T-helper 2 cell treated with Interferon-gamma antibody and Interleukin-4, amounts not matched to agents 5 μg/mL and 100 μg/mL, for 36 hours (primary cell): ENCODE data around the gene ITGA7.

ENCODE experiments used
- DNase-seq: peaks from one replicate; pipeline ENCODE4 v3.0.0; 2021; ENCODE audit warnings: low spot score
- H3K27ac Mint-ChIP-seq: one replicate; pipeline ENCODE4 v1.8.0; 2021; ENCODE audit warnings: mild to moderate bottlenecking, mixed read lengths
- H3K27me3 Mint-ChIP-seq: one replicate; pipeline ENCODE4 v1.8.0; 2021; ENCODE audit warnings: low read depth, mixed read lengths
- H3K36me3 Mint-ChIP-seq: one replicate; pipeline ENCODE4 v1.8.0; 2021; ENCODE audit warnings: low read depth, mixed read lengths
- H3K4me1 Mint-ChIP-seq: one replicate; pipeline ENCODE4 v1.8.0; 2021; ENCODE audit warnings: low read depth, mixed read lengths
- H3K4me3 Mint-ChIP-seq: one replicate; pipeline ENCODE4 v1.8.0; 2022; ENCODE audit warnings: mild to moderate bottlenecking, moderate library complexity, mixed read lengths
- H3K9me3 Mint-ChIP-seq: one replicate; pipeline ENCODE4 v1.8.0; 2021; ENCODE audit warnings: mixed read lengths

ITGA7 gene, protein sequence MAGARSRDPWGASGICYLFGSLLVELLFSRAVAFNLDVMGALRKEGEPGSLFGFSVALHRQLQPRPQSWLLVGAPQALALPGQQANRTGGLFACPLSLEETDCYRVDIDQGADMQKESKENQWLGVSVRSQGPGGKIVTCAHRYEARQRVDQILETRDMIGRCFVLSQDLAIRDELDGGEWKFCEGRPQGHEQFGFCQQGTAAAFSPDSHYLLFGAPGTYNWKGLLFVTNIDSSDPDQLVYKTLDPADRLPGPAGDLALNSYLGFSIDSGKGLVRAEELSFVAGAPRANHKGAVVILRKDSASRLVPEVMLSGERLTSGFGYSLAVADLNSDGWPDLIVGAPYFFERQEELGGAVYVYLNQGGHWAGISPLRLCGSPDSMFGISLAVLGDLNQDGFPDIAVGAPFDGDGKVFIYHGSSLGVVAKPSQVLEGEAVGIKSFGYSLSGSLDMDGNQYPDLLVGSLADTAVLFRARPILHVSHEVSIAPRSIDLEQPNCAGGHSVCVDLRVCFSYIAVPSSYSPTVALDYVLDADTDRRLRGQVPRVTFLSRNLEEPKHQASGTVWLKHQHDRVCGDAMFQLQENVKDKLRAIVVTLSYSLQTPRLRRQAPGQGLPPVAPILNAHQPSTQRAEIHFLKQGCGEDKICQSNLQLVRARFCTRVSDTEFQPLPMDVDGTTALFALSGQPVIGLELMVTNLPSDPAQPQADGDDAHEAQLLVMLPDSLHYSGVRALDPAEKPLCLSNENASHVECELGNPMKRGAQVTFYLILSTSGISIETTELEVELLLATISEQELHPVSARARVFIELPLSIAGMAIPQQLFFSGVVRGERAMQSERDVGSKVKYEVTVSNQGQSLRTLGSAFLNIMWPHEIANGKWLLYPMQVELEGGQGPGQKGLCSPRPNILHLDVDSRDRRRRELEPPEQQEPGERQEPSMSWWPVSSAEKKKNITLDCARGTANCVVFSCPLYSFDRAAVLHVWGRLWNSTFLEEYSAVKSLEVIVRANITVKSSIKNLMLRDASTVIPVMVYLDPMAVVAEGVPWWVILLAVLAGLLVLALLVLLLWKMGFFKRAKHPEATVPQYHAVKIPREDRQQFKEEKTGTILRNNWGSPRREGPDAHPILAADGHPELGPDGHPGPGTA

DNA sequence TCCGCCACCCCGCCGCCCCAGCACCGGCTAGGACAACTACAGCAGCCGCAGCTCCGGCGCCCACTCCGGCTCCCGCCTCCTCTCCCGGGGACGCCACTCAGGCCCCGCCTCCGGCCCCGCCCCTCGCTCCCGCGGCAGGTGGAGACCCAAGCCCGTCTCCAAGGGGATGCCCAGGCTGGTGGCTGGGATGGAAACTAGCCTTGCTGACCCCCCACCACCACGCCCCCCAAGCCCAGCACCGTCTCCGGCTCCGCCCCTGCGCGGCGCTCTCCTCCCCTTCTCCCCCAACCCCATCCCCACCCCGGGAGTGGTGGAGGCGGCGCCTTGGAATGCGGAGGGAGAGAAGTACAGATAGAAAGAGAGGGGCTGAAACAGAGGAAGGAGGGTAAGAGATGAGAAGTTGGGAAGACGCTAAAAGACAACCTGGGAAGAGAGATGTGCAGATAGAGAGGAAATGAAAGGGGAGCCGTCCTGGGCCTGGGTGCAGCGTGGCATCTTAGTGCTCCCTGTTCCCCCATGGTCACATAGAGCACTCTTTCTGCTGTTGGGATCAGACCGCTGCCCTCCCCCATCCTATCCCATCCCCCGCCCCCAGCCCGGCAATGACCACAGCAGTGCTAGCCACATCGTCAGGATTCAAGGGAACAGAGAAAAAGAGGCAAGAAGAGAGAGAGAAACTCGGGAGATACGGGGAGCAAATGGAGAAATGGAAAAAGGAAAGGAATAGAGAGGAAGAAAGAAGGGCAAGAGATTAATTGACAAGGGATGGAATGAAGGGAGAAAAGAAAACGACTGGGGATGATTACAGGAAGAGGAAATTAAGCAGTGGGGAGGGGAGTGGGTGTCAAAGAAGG is at the start of gene ITGA7:
Gene ITGA7, minus strand, starts transcription at position 64 of the 854 bp plus-strand sequence. CDS start 222 bp downstream, outside the sequence.
- peak; percentile 63 for DNase-seq
- Mint-ChIP-seq H3K4me1 (peaks cover 13% of the 10 kb centered on the region), H3K27ac (no peak within 1 kb of the TSS), H3K27me3 (peaks cover 67% of the 10 kb centered on the region), H3K36me3 (no peaks in the 10 kb centered on the region), H3K4me3 (peak within 1 kb of the TSS; percentile 76), H3K9me3 (no peaks in the 10 kb centered on the region)

DNA sequence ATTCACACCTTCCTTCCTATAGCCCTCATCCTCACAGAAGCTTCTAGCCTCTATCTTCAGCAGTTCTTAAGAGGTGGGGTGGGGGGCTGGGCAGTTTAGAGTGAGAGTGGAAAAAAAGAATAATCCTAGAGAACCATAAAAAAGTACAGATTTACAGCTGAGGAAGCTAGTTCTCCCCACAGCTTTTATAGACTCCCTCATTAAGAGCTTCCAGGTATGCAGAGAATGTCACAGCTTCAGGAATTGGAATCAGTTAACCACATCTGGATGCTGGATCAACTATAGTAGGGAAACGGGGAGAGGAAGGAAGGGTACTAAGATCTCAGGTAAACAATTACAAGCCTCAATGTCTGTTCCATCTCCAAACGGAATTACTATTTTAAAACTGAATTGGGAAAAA is 47.5 kb upstream of the ITGA7 start:
- DNase-seq = no peak
- Mint-ChIP-seq H3K27me3 (no peaks in the 10 kb centered on the region), H3K27ac (no peak overlapping the region), H3K9me3 (no peaks in the 10 kb centered on the region), H3K36me3 (peaks cover 53% of the 10 kb centered on the region), H3K4me3 (no peak overlapping the region), H3K4me1 (no peaks in the 10 kb centered on the region)

DNA sequence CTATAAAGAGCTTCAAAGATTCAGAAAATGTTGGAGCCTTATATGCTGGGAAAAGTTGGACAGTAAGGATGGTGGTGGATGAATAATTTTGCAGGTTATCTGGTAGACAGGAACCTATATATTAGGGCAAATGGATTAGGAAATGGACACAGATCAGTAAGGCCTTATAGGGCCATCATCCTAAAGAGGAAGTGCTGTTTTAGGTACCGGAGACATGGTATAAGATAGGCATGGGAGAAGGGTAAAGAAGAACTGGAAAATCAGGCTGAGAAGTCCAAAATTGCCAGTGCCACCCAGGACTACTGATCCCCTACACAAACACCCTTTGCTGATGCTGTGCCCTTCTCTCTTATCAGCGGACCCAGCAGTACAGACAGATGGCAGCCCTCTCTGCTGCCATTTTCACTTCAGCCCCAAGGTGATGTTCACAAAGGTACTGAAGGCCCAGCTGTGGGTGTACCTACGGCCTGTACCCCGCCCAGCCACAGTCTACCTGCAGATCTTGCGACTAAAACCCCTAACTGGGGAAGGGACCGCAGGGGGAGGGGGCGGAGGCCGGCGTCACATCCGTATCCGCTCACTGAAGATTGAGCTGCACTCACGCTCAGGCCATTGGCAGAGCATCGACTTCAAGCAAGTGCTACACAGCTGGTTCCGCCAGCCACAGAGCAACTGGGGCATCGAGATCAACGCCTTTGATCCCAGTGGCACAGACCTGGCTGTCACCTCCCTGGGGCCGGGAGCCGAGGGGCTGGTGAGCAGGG is 40.7 kb upstream of the ITGA7 start:
- H3K4me3 Mint-ChIP-seq = no peak overlapping the region
- H3K4me1 Mint-ChIP-seq = peaks cover 24% of the 10 kb centered on the region
- H3K36me3 Mint-ChIP-seq = peaks cover 23% of the 10 kb centered on the region
- DNase-seq = no peak
- H3K9me3 Mint-ChIP-seq = no peaks in the 10 kb centered on the region
- peak overlapping the region; percentile 23 for H3K27ac Mint-ChIP-seq
- no peaks in the 10 kb centered on the region for H3K27me3 Mint-ChIP-seq

DNA sequence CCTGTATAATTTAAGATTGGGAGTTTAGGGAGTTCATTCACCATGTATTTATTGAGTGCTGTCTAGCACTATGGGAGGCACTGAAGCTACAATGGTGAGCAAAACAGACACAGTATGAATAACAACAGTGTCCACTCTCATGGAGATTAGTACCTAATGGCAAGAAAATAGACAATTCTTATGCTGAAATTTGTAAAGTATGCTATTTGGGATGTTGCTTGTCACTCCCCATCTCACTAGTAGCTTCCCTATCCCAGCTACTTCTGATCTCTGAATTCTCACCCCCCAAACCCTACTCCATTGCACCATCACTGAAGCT is 39.2 kb upstream of the ITGA7 start:
- no peak overlapping the region for H3K27ac Mint-ChIP-seq

DNA sequence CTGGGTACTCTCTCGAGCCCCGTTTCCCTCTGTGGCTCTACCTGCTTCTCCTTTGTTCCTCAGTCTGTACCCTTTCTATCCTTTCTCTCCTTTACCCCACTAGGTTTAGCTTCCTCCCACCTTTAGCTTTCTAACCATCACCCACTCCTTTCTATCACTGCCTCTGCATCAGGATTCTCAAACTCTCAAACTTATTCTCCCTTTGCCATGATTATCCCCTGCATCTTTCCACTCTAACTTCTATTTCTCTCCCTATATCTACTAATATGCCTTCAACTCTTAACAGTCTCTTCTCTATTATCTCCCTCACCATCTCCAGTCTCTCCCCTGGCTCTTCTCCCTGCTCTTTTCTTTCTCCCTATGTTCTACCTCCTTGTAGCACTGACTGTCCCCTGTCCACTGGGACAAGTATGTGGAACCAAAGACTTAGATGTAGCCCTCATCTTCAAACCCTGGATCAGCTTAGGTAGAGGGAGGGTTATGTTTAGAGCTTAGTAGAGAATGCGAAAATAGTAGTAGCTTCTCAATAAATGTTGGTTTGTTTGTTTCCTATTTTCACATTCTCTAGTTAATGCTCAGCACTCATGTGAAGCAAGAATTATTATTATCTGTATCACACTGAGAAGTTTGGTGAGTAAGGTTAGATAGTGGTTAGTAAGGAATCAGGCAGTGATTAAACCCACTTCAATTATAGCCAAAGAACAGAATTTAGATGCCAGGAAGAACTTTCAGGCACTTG is 38.6 kb upstream of the ITGA7 start:
- peaks cover 15% of the 10 kb centered on the region for H3K36me3 Mint-ChIP-seq
- peaks cover 5% of the 10 kb centered on the region for H3K27me3 Mint-ChIP-seq
- H3K4me1 Mint-ChIP-seq = peaks cover 34% of the 10 kb centered on the region
- H3K4me3 Mint-ChIP-seq = peak overlapping the region; percentile 51
- H3K27ac Mint-ChIP-seq = peak overlapping the region; percentile 28
- no peaks in the 10 kb centered on the region for H3K9me3 Mint-ChIP-seq
- DNase-seq = no peak

More for the DNA sequence above, 39.2 kb upstream of the ITGA7 start:
- no peak overlapping the region for H3K4me3 Mint-ChIP-seq
- no peaks in the 10 kb centered on the region for H3K9me3 Mint-ChIP-seq
- peaks cover 32% of the 10 kb centered on the region for H3K4me1 Mint-ChIP-seq
- H3K27me3 Mint-ChIP-seq = peaks cover 3% of the 10 kb centered on the region
- peaks cover 16% of the 10 kb centered on the region for H3K36me3 Mint-ChIP-seq
- no peak for DNase-seq

DNA sequence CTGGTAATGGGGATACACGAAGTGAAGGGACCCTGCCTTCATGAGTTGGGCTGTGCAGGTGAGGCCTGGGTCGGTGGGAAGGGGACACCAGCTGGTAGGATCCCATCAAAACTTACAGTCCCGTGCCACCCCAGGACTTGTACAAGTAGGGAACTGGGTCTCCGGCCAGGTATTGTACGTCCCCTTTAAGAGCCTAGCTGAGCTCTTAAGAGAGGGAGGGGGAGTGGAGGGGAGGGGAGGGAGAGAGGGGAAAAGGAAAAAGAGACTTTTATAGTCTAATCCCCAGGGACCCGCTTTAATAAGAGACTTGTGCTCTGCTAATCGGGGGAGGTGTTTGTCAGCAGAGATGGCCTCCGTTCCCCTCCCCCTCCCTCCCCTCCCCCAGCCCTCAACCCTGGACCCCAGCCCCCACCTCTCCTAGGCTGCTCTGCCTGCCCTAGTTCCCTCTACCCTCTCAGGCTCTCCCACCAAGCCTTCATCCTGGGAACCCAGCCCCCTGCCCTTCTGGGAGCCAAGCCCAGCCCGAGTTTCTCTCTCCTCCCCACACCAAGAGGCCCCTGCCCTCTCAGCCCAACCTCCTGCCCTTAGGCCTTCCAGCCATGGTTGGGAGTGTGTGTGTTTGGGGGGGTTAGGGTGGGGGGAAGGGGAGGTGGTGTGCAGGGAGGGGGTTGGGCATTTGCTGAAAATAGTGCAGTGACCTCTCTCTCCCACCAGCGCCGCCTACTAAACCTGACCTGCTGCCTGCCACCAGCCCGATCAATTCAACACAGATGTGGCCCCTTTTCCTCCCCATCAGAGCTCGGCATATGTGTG is 37.9 kb upstream of the ITGA7 start:
- no peak for DNase-seq
- peaks cover 37% of the 10 kb centered on the region for H3K4me1 Mint-ChIP-seq
- H3K9me3 Mint-ChIP-seq = no peaks in the 10 kb centered on the region
- peaks cover 12% of the 10 kb centered on the region for H3K36me3 Mint-ChIP-seq
- H3K4me3 Mint-ChIP-seq = peak overlapping the region; percentile 94
- H3K27ac Mint-ChIP-seq = no peak overlapping the region
- peaks cover 5% of the 10 kb centered on the region for H3K27me3 Mint-ChIP-seq

DNA sequence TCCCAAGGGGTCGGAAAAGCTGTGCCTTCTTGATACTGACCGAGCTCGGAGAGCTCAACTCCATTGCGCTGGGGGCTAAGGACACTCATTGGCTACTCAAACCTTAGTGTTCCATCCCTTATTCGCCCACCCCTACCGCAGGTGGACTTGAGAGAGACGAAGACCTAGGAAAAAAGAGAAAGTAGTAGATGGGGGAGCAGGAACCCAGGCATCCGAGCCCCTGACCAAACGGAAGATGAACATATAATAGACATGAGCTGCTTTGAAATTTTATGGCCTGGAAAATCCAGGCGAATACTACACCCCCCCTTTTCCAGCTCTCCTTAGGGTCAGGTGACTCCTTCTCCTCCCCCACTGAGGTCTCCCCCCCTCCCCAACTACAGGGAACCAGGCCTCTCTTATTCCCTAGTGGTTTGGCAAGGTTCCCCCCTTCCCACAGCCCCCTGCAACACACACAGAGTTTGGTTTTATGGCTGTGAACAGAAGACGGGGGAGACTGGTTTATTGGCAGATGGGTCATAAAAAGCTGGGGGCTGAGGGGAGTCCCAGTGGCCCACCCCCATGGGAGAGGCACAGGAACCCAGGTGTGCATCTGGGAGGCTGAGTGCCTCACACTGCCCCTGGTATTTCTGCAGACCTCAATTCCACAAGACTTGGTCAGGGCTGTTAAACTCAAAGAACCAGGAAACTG is 36.8 kb upstream of the ITGA7 start:
- H3K27ac Mint-ChIP-seq = peak overlapping the region; percentile 34
- no peaks in the 10 kb centered on the region for H3K9me3 Mint-ChIP-seq
- peak overlapping the region; percentile 94 for H3K4me3 Mint-ChIP-seq
- H3K36me3 Mint-ChIP-seq = peaks cover 9% of the 10 kb centered on the region
- H3K27me3 Mint-ChIP-seq = peaks cover 5% of the 10 kb centered on the region
- DNase-seq = no peak
- H3K4me1 Mint-ChIP-seq = peaks cover 37% of the 10 kb centered on the region

DNA sequence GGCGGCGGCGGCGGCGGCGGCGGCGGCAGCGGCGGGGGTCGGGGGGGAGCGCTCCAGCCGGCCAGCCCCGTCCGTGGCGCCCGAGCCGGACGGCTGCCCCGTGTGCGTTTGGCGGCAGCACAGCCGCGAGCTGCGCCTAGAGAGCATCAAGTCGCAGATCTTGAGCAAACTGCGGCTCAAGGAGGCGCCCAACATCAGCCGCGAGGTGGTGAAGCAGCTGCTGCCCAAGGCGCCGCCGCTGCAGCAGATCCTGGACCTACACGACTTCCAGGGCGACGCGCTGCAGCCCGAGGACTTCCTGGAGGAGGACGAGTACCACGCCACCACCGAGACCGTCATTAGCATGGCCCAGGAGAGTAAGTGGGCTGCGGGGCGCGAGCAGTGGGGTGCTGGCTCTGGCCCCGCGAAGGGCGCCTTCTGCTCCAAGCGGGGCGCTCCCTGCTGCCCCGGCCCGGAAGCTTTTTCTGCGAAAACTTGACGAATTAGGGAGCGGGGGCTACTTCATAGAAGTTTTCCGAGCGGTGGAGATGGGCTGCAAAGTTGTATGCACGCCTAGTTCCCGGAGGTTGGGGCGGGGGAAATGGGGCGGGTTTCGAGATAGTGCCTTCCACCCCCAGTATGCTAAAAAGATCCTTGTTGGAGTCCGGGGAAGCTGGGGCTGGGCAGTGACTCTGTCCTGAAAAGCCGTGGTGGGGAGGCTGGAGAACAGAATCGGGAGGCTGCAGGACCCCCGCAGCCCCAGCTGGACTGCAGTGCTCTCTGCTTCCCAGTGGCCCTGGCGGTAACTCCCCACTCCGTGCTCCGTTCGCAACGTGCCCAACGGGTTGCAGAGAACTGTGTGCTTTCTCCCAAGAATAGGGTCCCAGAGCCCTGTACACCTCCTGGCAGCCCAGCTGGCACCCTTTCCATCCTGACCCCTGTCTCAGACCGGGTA is 36.0 kb upstream of the ITGA7 start:
- H3K27ac Mint-ChIP-seq = peak overlapping the region; percentile 37
- H3K4me1 Mint-ChIP-seq = peaks cover 40% of the 10 kb centered on the region
- H3K27me3 Mint-ChIP-seq = peaks cover 5% of the 10 kb centered on the region
- H3K9me3 Mint-ChIP-seq = no peaks in the 10 kb centered on the region
- peaks cover 4% of the 10 kb centered on the region for H3K36me3 Mint-ChIP-seq
- peak; percentile 38 for DNase-seq
- peak overlapping the region; percentile 94 for H3K4me3 Mint-ChIP-seq

DNA sequence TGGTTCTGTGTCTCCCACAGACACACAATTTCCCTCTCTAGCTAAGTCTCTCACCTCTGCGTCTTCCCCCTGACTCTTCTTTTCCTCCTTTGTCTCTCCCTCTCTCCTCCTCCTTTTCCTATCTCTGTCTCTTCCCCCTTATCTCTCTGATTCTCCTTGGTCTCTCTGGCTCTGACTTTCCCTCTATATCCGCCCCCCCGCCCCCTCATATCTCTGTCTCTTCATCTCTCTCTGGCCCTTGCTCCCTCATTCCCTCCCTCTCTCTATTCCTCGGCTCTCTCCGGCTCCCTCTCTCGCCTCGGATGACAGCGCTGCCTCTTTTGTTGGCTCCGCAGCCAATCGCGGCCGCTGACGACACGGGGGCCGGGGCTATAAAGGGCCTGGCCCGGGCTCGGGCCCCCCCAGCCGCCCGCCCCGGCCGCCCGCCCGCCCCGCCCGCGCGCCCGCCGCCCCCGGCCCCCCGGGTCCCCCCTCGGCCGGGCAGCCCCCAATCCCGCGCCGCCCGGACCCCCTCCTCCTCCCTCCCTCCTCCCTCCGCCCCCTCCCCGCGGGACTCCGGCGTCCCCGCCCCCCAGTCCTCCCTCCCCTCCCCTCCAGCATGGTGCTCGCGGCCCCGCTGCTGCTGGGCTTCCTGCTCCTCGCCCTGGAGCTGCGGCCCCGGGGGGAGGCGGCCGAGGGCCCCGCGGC is 35.2 kb upstream of the ITGA7 start, which contains the start of gene GDF11:
Gene GDF11, plus strand, starts transcription at position 404 of the 687 bp plus-strand sequence. Its CDS starts 195 bp downstream, at position 599.
- DNase-seq = peak; percentile 77
- Mint-ChIP-seq H3K4me1 (peaks cover 46% of the 10 kb centered on the region), H3K27ac (peak within 1 kb of the TSS; percentile 74), H3K27me3 (peaks cover 5% of the 10 kb centered on the region), H3K9me3 (no peaks in the 10 kb centered on the region), H3K4me3 (peak within 1 kb of the TSS; percentile 94), H3K36me3 (peaks cover 4% of the 10 kb centered on the region)
